AG08396 (cell line): ENCODE results near the gene PPP2R2C.

Source experiments
- DNase-seq: peaks from one replicate; pipeline ENCODE4 v3.0.0; 2012; ENCODE audit warnings: low spot score, mixed read lengths

The PPP2R2C gene

GRCh38 chr4:6362243-6362885 is 110.0 kb downstream of the PPP2R2C start:
- no peak for DNase-seq

- DNase-seq: no peak
These were observed 111.2 kb downstream of the PPP2R2C start for GRCh38 chr4:6361076-6361784.

- DNase-seq: no peak
These were observed 112.0 kb downstream of the PPP2R2C start for GRCh38 chr4:6360385-6360784.

GRCh38 chr4:6359536-6360308 is 112.7 kb downstream of the PPP2R2C start:
- no peak for DNase-seq

GRCh38 chr4:6357476-6357875 is 114.9 kb downstream of the PPP2R2C start:
- no peak for DNase-seq

GRCh38 chr4:6356076-6356560 is 116.3 kb downstream of the PPP2R2C start:
- DNase-seq: no peak

- DNase-seq: no peak
These were observed 117.4 kb downstream of the PPP2R2C start for GRCh38 chr4:6355052-6355451.

GRCh38 chr4:6354626-6355025 is 117.8 kb downstream of the PPP2R2C start:
- DNase-seq: no peak

GRCh38 chr4:6354119-6354518 is 118.3 kb downstream of the PPP2R2C start:
- DNase-seq: no peak

GRCh38 chr4:6352031-6352692 is 120.3 kb downstream of the PPP2R2C start:
- no peak for DNase-seq

GRCh38 chr4:6351246-6352000 is 121.0 kb downstream of the PPP2R2C start:
- DNase-seq: no peak

GRCh38 chr4:6350646-6351045 is 121.8 kb downstream of the PPP2R2C start:
- no peak for DNase-seq

- no peak for DNase-seq
These were observed 122.4 kb downstream of the PPP2R2C start for GRCh38 chr4:6349896-6350603.

- DNase-seq: no peak
These were observed 124.0 kb downstream of the PPP2R2C start for GRCh38 chr4:6348408-6348807.

- no peak for DNase-seq
These were observed 124.8 kb downstream of the PPP2R2C start for GRCh38 chr4:6347511-6348045.

GRCh38 chr4:6346373-6347110 is 125.9 kb downstream of the PPP2R2C start:
- DNase-seq: no peak

GRCh38 chr4:6345866-6346265 is 126.5 kb downstream of the PPP2R2C start:
- no peak for DNase-seq

- DNase-seq: no peak
These were observed 127.2 kb downstream of the PPP2R2C start for GRCh38 chr4:6345096-6345830.

- DNase-seq: peak; percentile 55
These were observed 128.4 kb downstream of the PPP2R2C start for GRCh38 chr4:6343939-6344408.
